GM21390 (cell line): ENCODE data around the gene INSIG1.

Experiments used
- ATAC-seq: cut with Tn5 transposase; IDR thresholded peaks from one replicate; pipeline ENCODE4 v1.9.1; 2021; ENCODE audit not compliant: unreplicated experiment

INSIG1 gene

GRCh38 chr7:155299535-155300202 is 2.0 kb downstream of the INSIG1 start:
- no peak for ATAC-seq

- ATAC-seq: no peak
Observed at GRCh38 chr7:155300641-155301452, 3.2 kb downstream of the INSIG1 start.

DNA sequence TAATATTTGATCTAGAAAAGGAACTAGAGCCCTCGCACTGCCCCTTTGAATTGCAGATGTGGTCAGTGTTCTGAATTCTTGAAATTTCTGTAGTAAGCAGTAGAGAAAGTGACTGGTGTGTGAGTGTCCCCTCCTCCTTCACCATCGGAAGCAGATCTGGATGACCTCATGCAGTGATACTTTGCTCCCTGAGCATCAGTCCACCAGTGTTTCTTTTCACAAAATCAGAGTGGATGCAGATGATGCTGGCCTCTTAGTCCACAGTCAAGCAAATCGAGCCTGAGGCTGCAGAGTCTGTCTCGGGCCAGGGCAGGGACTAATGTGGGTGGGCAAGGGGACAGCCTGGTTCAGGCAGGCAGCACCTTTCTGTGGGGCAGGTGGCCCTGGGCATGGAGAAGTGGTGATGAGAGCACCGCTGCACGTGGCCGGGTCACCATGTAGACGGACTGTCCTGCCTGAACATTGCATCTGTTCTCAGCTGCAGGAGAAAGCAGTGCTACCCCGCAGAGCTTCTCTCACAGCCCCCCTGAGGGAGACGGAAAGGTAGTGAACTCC is 5.4 kb downstream of the INSIG1 start:
- no peak for ATAC-seq

- no peak for ATAC-seq
Observed at GRCh38 chr7:155303897-155304296, 6.2 kb downstream of the INSIG1 start.

- no peak for ATAC-seq
Observed at GRCh38 chr7:155305231-155305904, 7.7 kb downstream of the INSIG1 start.

DNA sequence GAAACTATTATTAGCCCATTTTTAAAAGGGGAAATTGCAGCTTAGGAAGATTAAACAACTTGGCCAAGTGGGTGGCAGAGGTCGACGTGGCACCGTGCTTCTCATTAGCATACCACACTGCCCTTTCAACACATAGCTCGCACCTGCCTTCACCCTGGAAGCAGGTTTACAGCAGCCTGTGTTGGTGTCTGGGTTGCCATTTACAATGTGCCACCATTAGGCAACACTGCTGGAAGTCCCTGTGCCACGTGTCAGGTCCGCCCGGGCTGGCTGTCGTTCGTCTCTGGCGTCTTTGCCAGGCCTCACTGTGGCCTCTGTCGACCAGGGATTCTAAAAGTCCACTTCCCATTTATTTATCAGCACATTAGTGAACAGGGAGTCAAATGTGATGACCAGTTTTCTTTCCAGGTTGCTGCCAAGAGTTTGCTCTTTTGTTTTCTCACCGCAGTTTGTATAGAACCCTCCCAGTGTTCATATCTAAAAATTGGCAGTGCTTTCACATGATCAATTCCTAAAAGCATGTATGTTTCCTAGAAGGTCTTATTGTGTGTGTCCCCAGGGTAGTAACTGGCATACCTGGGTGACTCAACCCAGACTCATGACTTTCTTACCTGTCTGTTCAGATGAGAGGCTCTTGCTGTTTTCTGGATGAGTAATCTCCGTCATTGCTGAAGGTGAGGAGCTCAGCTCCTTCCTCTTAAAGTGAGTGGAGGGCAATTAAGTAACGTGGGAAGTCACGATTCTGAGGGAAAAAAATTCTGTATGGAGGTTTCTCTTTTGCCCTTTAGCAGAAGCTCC is 9.2 kb downstream of the INSIG1 start:
- ATAC-seq: no peak

- no peak for ATAC-seq
Observed at GRCh38 chr7:155308330-155309020, 10.8 kb downstream of the INSIG1 start.

- no peak for ATAC-seq
Observed at GRCh38 chr7:155309021-155309338, 11.3 kb downstream of the INSIG1 start.

GRCh38 chr7:155310425-155311114 is 12.9 kb downstream of the INSIG1 start:
- no peak for ATAC-seq

DNA sequence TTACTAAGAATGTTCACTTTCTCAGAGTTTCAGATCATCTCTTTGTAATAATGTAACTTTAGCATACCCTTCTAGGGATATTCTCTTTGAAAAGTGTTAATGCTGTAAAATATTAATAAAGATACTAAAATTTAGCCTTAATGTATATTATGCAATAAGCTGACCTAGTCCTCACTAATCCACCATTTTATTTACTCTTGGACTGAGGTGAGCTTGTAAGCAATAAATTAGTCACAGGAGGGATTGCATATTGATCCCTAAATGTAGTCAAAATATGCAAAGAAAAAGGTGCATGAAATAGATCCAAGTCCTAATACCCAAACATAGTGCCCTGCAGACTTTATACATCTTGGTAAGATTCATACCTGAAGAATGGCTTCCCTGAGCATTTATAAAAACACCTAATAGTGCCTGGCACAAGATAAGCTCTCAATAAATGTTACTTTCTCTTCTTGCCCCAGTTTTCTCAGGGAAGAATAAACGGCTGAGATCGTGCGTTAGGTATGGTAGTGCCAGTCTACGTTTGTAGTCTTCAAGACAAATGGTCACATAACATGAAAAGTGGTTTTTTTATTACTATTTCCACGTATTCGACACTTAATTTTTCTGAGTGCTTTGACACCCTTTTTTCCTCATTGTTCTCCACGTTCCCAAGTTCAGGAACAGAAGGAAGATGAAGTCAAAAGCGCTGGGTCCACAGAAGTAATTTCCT is 14.3 kb downstream of the INSIG1 start:
- ATAC-seq: no peak

DNA sequence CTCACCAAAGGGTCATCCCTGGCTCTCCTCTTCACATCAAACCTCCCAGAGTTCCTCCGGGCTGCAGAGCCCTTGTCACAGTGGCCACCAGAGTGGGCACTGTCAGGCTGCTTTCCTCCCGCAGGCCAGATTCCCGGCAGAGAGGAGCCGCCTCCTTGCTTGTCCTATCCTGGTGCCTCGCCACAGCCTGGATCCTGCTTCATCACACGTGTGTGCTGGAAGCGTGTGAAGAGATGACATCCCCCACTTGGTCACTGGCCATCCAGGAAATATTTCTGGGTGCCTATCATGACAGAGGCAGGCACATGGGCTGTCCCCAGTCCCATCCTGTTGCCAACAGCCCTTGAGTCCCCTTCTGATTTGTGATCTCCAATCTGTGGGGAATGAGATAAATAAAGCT is 15.0 kb downstream of the INSIG1 start:
- no peak for ATAC-seq

DNA sequence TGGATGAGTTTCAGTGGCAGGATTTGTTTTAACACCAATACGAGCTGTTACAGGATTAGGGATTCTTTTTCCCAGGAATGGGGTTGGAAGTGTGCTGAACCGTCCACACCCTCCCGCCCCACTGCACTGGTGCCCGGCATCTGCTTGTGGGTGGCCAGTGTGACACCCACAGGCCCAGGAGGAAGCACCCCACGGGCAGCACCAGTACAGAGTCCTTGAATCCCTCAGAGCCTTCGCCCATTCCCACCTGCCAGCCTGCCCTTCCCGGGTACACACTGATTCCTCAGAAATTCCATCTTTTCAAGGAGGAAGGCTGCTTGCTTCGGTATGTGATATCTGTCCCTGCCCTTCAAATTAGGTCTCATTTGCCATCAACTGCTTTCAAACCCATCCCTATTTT is 15.4 kb downstream of the INSIG1 start:
- ATAC-seq: no peak

- ATAC-seq: no peak
Observed at GRCh38 chr7:155315977-155316376, 18.3 kb downstream of the INSIG1 start.

- ATAC-seq: no peak
Observed at GRCh38 chr7:155316427-155317113, 18.9 kb downstream of the INSIG1 start.

DNA sequence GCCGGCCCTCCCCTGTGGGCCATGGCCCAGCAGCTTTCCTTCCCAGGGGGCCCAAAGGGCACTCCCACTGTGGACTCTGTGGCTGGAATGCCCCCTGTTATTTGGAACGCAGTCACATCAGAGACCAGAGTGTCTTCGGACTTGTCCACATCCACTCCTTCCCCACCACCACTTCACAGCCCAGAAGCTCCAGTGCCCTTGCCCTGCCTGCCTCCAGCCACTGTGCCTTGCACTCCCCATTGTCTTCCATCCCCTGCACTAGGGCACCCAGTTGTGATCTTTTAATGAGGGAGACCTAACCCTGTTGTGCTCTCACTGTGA is 19.4 kb downstream of the INSIG1 start:
- no peak for ATAC-seq

GRCh38 chr7:155318245-155318644 is 20.6 kb downstream of the INSIG1 start:
- no peak for ATAC-seq

DNA sequence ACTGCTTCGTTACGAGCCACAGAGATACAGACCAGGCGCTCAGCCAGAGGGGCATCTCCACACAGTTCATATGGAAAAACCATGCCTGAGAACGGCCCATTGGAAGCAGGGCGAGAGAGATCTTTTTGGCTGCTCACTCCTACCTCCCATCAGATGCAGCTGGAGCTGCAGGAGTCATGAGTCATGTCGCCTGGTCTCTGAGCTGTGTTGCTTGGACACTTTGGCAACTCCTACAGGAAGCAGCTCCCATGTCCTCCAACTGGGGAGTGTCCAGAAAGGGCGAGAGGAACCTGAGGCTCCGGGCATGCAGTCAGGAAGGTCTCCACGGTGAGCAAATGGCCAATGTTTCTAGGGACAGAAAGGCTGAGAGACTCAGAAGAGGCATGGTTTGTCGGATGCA is 24.9 kb downstream of the INSIG1 start:
- no peak for ATAC-seq

- no peak for ATAC-seq
Observed at GRCh38 chr7:155323001-155323638, 25.4 kb downstream of the INSIG1 start.
